RWPE2 (cell line): Measurements from ENCODE around the gene SLC17A3.
A peak's percentile ranks its signal among the peaks of the same experiment; 100 is the strongest.

Source experiments
- ATAC-seq: fragments of 200-7000 bp; cut with Tn5 transposase; 3 replicates; pipeline ENCODE4 v1.9.1; 2021; ENCODE audit warnings: low read depth
- DNase-seq: peaks from one replicate; pipeline ENCODE4 v3.0.0-alpha.2; 2020; ENCODE audit warnings: low spot score
- H3K27ac ChIP-seq: fragments of 450-650 bp; 2 replicates; pipeline ENCODE4 v1.5.1; 2017; ENCODE audit warnings: mild to moderate bottlenecking; ENCODE audit not compliant: poor library complexity, severe bottlenecking
- H3K27me3 ChIP-seq: fragments of 250-450 bp; sonication (Bioruptor Pico); 2 replicates; pipeline ENCODE4 v1.5.1; 2021; ENCODE audit warnings: mild to moderate bottlenecking, moderate library complexity; ENCODE audit not compliant: insufficient read depth, poor library complexity, severe bottlenecking
- H3K36me3 ChIP-seq: fragments of 250-450 bp; sonication (Bioruptor Pico); 2 replicates; pipeline ENCODE4 v1.5.1; 2020; ENCODE audit warnings: low read depth, mild to moderate bottlenecking, moderate library complexity
- H3K4me1 ChIP-seq: fragments of 250-450 bp; sonication (Bioruptor Pico); 2 replicates; pipeline ENCODE4 v1.5.1; 2021; ENCODE audit warnings: mild to moderate bottlenecking, moderate library complexity; ENCODE audit not compliant: insufficient read depth, poor library complexity, severe bottlenecking
- H3K4me3 ChIP-seq: fragments of 250-450 bp; sonication (Bioruptor Pico); 2 replicates; pipeline ENCODE4 v1.5.1; 2021; ENCODE audit warnings: mild to moderate bottlenecking, moderate library complexity; ENCODE audit not compliant: severe bottlenecking
- H3K9me3 ChIP-seq: fragments of 250-450 bp; sonication (Bioruptor Pico); 2 replicates; pipeline ENCODE4 v1.5.1; 2021; ENCODE audit warnings: mild to moderate bottlenecking, moderate library complexity; ENCODE audit not compliant: severe bottlenecking
- CTCF ChIP-seq: fragments of 450-650 bp; IDR thresholded peaks from one replicate; pipeline ENCODE4 v1.5.1; 2017; ENCODE audit warnings: mild to moderate bottlenecking, moderate library complexity; ENCODE audit not compliant: poor library complexity, severe bottlenecking

SLC17A3 gene

GRCh38 chr6:25883991-25884390, 9.9 kb upstream of the SLC17A3 start:
- Histone ChIP-seq H3K9me3 (no peaks in the 10 kb centered on the region), H3K36me3 (no peaks in the 10 kb centered on the region), H3K27ac (peak overlapping the region; percentile 41), H3K27me3 (no peaks in the 10 kb centered on the region), H3K4me1 (peaks cover 4% of the 10 kb centered on the region), H3K4me3 (no peak overlapping the region)
- DNase-seq (peak; percentile 55), ATAC-seq (peak; percentile 96)
- no peak for TF ChIP-seq CTCF

GRCh38 chr6:25883536-25883935, 9.5 kb upstream of the SLC17A3 start:
- TF ChIP-seq CTCF = no peak
- Histone ChIP-seq H3K9me3 (no peaks in the 10 kb centered on the region), H3K4me3 (no peak overlapping the region), H3K27me3 (no peaks in the 10 kb centered on the region), H3K27ac (peak overlapping the region; percentile 41), H3K4me1 (peaks cover 4% of the 10 kb centered on the region), H3K36me3 (no peaks in the 10 kb centered on the region)
- ATAC-seq = peak; percentile 46
- no peak for DNase-seq

GRCh38 chr6:25882051-25882496, 8.0 kb upstream of the SLC17A3 start:
- ATAC-seq (no peak), DNase-seq (peak; percentile 58)
- Histone ChIP-seq H3K4me3 (no peak overlapping the region), H3K27ac (no peak overlapping the region), H3K4me1 (peaks cover 4% of the 10 kb centered on the region), H3K9me3 (no peaks in the 10 kb centered on the region), H3K27me3 (no peaks in the 10 kb centered on the region), H3K36me3 (no peaks in the 10 kb centered on the region)
- no peak for TF ChIP-seq CTCF

- no peak for ATAC-seq
- Histone ChIP-seq H3K4me1 (peaks cover 4% of the 10 kb centered on the region), H3K27me3 (no peaks in the 10 kb centered on the region), H3K36me3 (no peaks in the 10 kb centered on the region), H3K9me3 (no peaks in the 10 kb centered on the region), H3K27ac (no peak overlapping the region), H3K4me3 (no peak overlapping the region)
- no peak for DNase-seq
- TF ChIP-seq CTCF = no peak
Observed at GRCh38 chr6:25880601-25881000, 6.6 kb upstream of the SLC17A3 start.

GRCh38 chr6:25878721-25879322, 4.8 kb upstream of the SLC17A3 start:
- no peak for DNase-seq
- no peak for ATAC-seq

More at GRCh38 chr6:25878721-25879322, 4.8 kb upstream of the SLC17A3 start:
- H3K9me3 ChIP-seq = no peaks in the 10 kb centered on the region
- no peak overlapping the region for H3K4me3 ChIP-seq
- H3K36me3 ChIP-seq = no peaks in the 10 kb centered on the region
- H3K27me3 ChIP-seq = no peaks in the 10 kb centered on the region
- no peak overlapping the region for H3K27ac ChIP-seq
- peaks cover 4% of the 10 kb centered on the region for H3K4me1 ChIP-seq
- no peak for TF ChIP-seq CTCF
